Astrocyte of the hippocampus (primary cell): ENCODE results near the gene SGTA.
"Not testable (repeated sequence)": the region's sequence is repeated elsewhere in the genome, so short reads cannot be mapped to it uniquely, and the experiment has no call there.

Source experiments
- DNase-seq: peaks from one replicate; pipeline ENCODE4 v3.0.0; 2011; ENCODE audit warnings: low read depth, low spot score

SGTA gene

DNA sequence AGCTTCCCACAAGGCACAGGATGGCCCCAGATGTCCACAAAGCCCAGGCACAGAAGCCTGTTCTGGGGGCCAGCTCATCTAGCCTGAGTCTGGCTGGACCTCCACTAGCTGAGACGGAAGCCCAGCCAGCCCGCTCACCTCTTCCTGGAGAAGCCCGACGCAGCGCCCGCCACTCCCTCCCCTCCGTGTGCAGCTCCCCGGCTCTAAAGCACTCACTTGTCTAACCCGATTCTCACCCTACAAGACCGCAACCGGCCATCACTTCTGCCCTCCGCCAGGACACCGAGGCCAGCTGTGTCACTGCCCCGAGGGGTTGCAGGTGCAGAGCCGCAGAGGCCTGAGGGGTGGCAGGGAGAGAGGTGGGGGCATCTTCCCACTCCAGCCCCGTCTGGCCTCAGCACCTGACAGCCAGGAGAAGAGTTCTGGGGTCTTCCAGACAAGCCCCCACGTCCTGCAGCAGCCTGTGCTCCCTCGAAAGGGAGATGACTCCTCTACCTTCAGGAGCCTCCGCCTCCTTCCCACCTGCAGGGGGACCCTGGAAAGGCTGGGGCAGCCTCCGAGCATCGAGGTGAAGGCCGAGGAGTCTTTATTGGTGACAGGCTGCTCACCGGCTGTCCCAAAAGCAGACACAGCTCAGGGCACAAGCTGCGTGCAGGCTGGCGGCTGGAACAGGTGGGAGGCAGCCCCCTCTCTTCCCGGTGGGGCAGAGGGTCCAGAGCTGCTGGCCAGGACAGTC lies 56.0 kb downstream of the SGTA start:
- no peak for DNase-seq

DNA sequence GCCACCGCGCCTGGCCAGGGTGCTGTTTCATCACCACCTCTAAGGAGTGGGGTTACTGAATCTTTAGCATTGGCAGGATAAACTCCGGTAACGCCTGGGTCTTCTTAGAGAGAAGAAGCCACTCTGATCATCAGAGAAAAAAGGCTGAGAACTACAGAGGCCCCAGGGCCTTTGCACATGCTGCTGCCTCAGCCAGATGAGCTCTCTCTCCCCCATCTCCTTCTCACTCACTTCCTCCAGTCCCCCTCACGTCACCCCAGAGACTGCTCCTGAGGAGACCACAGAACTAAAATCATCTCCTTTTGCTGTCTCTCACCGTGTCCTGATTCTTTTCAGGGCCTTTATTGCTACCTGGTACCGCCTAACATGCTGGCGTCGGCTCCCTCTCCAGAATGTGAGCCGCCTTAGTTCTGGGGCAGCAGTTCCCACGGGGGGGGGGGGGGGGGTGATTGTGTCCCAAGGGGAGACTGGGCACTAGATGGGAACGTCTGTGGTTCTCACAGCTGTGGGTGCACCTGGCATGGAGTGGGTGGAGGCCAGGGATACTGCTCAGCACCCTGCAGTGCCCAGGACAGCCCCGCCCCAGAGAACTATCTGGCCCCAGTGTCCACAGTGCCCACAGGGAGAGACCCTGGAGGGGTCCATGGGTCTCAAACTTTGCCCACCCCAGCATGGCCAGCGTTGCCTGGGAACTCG lies 56.8 kb downstream of the SGTA start:
- no peak for DNase-seq

GRCh38 chr19:2724148-2724557 lies 58.9 kb downstream of the SGTA start:
- DNase-seq = no peak

- no peak for DNase-seq
These were observed 59.3 kb downstream of the SGTA start for GRCh38 chr19:2723747-2724146.

DNA sequence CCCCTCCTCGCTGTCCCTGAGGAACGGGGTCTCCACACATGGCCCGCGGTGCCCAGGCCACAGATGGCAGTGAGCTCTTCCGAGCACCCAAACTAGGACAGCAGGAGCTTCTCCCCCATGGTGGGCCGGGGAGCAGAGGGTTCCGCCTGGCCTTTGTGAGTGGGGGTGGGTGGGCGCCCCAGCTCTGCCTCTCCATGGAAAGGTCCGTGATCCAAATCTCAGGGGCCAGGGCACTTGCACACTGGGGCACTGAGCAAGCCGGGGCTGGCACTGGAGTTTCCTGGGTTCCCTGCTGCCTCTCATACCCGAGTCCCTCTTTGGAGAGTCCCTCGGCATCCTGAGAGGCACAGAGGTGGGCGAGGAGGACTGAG lies 59.7 kb downstream of the SGTA start:
- DNase-seq = no peak

DNA sequence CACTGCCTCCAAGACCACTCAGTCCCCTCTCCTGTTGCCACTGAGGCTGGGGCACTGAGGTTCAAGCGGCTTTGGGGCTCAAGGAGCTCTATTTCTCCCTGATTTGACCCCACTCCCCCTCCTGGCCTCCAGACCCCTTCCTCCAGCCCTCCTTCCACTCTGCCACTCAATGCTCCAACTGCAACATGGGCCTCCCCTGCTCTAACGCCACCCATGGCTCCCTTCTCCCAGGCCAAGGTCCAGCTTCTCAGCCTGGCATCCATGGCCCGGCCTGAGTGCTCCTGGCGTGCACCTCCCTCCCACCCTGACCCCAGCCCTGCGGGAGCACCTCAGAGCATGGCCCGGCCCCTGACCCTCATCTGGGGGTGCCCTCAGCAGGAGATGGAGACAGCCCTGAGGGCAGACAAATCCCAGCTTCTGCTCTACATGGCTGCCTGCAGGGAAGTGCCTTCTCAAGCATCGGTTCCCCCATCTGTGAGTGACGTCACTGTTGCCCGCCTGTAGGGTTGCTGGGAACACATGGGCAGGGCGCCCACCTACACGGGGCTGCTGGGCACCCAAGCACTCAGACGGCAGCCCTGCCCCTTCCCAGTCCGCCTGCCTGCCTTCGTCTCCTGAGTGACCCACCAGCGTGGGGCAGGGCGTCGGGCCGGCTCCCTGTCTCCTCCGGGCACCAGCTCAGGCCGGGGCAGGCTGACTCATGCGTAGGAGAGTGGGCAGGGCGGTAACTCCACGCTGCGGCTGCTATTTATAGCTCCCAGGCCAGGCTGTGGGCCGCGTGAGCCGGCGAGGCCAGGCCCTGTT lies 60.3 kb downstream of the SGTA start:
- DNase-seq = peak; percentile 86

- no peak for DNase-seq
These were observed 61.2 kb downstream of the SGTA start for GRCh38 chr19:2721570-2722540.

- peak; percentile 32 for DNase-seq
These were observed 62.1 kb downstream of the SGTA start, which contains the start of gene DIRAS1 for GRCh38 chr19:2720777-2721569. DIRAS1 (minus strand) TSS chr19:2721372; CDS start chr19:2717806, 3,566 bp downstream.

- peak; percentile 62 for DNase-seq
These were observed 62.9 kb downstream of the SGTA start for GRCh38 chr19:2719920-2720776.

- no peak for DNase-seq
These were observed 63.8 kb downstream of the SGTA start for GRCh38 chr19:2719232-2719735.

GRCh38 chr19:2717638-2718541 lies 65.2 kb downstream of the SGTA start:
- no peak for DNase-seq

- no peak for DNase-seq
These were observed 66.1 kb downstream of the SGTA start for GRCh38 chr19:2716722-2717637.

GRCh38 chr19:2716275-2716650 lies 66.8 kb downstream of the SGTA start:
- DNase-seq = no peak

DNA sequence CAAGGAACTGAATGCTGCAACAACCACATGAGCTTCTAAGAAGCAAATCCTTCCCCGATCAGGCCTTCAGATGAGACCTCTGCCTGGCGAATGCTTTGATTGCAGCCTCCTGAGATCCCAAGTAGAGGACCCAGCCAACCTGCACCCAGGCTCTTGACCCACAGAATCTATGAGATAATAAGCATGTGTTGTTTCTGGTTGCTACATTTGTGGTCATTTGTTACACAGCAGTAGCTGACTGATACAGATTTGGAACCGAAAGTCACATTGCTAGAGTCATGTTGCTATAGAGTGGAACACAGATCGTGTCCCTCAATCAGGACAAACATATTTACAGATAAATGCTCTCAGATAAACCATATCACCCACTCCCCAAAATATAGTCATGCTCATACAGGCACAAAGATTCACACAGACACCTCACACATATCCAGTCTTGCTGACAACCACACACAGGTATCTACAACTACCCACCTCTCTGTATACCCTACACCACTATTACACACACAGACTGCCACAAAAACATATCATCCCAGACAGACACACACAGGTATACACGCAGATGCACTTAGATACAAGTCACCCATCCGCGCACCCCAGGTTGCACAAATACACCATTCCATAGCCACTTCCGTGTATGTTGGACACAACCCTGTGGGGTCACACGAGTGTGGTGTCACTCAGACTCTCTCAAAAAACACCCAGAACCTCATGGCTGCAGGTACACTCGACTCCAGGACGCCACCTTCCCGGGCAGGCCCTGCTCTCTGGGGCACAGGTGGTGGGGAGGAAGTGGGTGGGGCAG lies 67.4 kb downstream of the SGTA start:
- DNase-seq = no peak

- DNase-seq = no peak
These were observed 68.4 kb downstream of the SGTA start for GRCh38 chr19:2714531-2715269.

- not testable (repeated sequence) for DNase-seq
These were observed 69.0 kb downstream of the SGTA start for GRCh38 chr19:2714102-2714501.
